T-helper 1 cell (primary cell): ENCODE measurements around the gene SLC22A1.
"Not testable (repeated sequence)": the region's sequence is repeated elsewhere in the genome, so short reads cannot be mapped to it uniquely, and the experiment has no call there.

ENCODE experiments used
- DNase-seq, 5 donors: peaks; one replicate each; pipeline ENCODE4 v3.0.0-alpha.2; 2012 to 2020

SLC22A1 gene

DNA sequence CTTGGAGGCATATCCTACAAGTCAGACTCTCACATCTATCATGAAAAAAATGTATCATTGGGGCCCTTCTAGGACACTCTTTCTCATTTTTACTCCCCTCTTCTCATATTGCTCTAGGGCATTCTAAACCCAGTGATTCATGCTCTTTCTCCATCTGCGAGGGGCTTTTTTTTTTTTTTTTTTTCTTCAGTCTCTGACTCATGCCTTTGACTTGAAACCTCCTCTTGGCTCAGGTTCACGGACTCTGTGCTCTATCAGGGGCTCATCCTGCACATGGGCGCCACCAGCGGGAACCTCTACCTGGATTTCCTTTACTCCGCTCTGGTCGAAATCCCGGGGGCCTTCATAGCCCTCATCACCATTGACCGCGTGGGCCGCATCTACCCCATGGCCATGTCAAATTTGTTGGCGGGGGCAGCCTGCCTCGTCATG is 17.8 kb downstream of the SLC22A1 start:
- DNase-seq: no peak

DNA sequence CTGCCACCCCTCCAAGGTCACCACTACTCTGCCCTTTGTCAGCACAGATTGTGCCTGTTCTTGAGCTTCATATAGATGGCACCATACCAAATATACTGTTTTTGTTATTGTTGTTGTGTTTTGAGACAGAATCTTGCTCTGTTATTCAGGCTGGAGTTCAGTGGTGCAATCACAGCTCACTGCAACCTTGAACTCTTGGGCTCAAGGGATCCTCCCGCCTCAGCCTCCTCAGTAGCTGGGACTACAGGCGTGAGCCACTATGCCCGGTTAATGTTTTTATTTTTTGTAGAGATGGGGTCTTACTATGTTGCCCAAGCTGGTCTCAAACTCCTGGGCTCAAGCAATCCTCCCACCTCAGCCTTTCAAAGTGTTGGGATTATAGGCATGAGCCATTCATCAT is 18.9 kb downstream of the SLC22A1 start:
- DNase-seq: not testable (repeated sequence)

GRCh38 chr6:160141001-160141726 is 19.5 kb downstream of the SLC22A1 start:
- no peak for DNase-seq

DNA sequence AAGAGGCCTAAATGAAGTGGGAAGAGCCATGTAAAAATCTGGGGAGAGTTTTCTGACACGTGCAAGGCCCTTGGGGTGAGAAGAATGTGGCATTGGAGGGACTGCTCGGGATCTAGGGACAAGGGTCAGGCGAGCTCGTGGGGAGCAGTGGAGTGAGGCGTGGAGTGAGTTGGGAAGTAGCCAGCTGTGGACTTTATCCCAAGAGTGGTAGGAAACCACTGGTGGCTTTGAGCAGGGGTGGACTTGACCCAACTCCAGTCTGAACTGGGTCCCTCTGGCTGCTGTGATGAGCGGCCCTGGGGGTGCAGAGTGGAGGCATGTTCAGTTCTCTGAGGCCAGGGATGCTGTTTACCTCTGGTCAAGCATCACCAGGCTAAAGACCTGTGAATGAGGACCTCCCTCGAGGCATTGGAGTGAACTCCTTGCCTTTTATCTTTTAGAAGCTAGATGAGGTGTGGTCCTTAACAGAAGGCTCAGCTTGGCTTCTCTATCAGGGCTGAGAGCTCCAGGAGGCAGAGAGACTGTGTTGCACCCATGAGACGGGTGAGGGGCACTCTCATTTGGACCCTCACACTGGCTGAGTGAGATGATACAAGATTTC is 20.6 kb downstream of the SLC22A1 start:
- DNase-seq: no peak

GRCh38 chr6:160146454-160147145 is 25.0 kb downstream of the SLC22A1 start:
- DNase-seq: no peak

- DNase-seq: no peak
These were observed 25.5 kb downstream of the SLC22A1 start for GRCh38 chr6:160147146-160147536.

DNA sequence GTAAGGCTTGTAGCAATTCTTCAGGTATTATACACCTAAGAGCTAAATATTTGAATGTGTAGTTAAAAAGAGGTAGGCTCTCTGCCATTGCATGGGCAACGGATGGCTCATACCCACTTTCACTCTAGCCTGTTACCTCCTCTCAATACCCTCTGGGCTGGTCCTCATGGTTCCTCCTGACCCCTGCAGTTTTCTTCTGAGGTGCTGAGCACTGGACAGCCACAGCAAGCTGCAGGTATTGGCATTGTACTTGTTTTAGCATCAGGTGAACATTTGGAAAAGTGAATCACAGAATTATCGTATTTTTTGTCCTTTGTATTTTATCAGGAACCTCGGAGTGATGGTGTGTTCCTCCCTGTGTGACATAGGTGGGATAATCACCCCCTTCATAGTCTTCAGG is 32.9 kb downstream of the SLC22A1 start:
- no peak for DNase-seq

- no peak for DNase-seq
These were observed 35.2 kb downstream of the SLC22A1 start for GRCh38 chr6:160156842-160157241.

DNA sequence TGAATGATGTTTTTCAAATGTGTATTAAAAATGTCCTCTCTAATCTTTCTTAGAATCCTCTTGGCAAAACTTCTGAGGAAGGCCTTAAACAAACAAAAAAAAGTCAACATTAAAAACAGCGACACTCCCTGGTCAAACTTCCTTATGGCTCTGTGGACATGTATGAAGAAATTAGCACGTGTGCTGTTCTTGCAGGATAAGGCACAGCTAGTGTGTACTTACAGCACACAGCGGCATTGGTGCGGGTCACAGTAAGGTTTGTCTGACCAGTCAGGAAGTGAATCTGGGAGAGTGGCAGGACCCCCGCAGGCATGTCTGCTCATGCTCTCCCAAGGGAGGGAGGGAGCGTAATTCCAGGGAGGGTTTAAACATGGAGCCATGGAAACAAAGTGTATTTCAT is 38.8 kb downstream of the SLC22A1 start:
- DNase-seq: no peak

GRCh38 chr6:160160929-160161646 is 39.5 kb downstream of the SLC22A1 start:
- DNase-seq: no peak

DNA sequence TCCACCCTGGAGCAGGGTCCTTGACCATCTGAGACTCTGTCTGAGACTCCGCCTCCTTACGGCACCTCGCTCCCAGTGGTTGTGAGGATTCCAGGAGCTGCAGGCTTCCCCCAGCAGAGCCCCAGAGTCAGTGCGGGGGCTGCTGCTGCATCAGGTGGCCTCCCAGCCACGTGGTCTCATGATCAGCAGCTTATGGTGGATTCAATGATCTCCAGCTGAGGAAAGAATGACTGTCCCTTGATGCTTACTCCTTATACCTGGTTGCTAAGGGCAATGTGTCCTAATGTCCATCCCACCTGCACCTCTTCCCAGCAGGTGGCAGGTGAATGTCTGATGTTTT is 40.0 kb downstream of the SLC22A1 start:
- DNase-seq: no peak

DNA sequence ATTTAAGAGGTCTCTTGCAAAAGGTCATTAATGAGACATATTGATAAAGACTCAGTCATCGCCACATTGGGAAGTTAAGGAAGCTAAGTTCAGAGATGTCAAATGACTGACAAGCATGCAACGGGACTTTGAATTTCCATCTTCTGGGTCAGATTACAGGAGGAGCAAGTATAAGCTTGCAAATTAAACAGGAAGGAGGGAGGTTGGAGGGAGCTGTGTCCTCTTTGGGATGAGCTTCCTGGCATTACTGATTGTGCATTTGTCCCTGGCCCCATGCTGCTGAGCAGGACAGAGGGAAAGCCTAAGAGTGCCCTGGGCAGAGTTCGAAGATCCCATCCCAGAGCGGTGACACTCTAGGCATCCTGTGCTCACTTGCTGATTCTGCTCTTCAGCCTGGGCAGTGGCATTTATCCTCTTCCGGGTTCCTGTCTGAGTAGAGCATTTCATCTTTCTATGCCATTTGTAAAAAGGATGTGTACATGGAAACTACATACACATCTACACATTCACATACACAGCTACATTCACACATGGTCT is 40.5 kb downstream of the SLC22A1 start:
- DNase-seq: no peak

DNA sequence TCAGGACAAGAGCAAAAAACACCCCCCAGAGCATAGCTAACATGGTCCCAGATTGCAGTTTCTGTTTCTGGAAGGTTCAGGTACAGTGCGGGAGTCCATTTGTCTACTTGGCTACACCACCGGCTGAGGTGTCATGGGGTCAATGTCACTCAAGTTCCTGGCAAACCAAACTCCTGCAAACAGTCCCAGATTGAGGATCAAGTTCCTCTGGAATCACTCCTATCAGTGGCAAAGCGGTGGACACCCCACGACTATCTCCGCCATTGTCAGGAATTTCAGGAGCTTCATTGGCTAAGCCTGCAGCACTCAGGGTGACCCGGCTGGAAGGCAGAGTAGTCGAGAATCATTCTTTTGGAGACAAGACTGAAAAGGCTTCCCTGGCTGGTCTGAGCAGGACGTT is 41.8 kb downstream of the SLC22A1 start:
- no peak for DNase-seq

DNA sequence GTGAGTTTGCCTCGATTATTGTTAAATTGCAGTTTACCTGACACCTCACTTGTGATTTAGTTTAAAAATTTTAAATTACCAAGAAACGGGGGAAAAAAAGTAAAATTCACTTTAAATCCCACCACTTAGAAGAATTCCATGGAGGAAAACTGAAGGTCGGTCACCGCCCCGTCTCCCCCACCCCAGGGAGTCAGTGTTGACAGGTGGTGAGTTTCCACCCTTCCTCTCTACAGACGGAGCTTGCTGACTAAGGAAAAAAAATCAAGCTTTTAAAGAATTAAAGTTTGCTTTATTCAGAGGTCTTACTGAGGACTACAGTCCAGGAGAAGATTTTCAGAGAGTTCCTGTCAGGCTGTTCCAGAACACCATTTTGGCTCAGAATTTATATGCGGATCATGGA is 42.3 kb downstream of the SLC22A1 start:
- DNase-seq: no peak

DNA sequence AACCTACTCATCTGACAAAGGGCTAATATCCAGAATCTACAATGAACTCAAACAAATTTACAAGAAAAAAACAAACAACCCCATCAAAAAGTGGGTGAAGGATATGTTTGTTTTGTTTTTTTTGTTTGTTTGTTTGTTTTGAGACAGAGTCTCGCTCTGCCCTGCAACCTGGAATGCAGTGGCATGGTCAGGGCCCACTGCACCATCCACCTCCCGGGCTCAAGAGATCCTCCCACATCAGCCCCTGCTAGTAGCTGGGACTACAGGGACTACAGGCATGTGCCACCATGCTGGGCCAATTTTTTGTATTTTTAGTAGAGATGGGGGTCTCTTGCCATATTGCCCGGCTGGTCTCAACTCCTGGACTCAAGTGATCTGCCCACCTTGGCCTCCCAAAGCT is 44.3 kb downstream of the SLC22A1 start:
- not testable (repeated sequence) for DNase-seq

- no peak for DNase-seq
These were observed 46.2 kb downstream of the SLC22A1 start for GRCh38 chr6:160167604-160168399.

GRCh38 chr6:160170018-160170680 is 48.5 kb downstream of the SLC22A1 start:
- DNase-seq: no peak

GRCh38 chr6:160172704-160173103 is 51.1 kb downstream of the SLC22A1 start:
- DNase-seq: no peak

- DNase-seq: no peak
These were observed 52.4 kb downstream of the SLC22A1 start for GRCh38 chr6:160173806-160174527.

- DNase-seq: no peak
These were observed 53.1 kb downstream of the SLC22A1 start for GRCh38 chr6:160174681-160175080.

- no peak for DNase-seq
These were observed 55.6 kb downstream of the SLC22A1 start for GRCh38 chr6:160177220-160177619.
